ACC112 (cell line): Measurements from ENCODE around the gene EGFR.

Experiments used
- H2AFZ ChIP-seq: fragments of 200-600 bp; sonication (generic); one replicate; pipeline ENCODE4 v1.6.0; 2017; ENCODE audit warnings: antibody characterized with exemption, low read length; ENCODE audit not compliant: unreplicated experiment
- H3K27ac ChIP-seq: fragments of 200-600 bp; sonication (generic); 2 replicates; pipeline ENCODE4 v1.5.1; 2014; ENCODE audit warnings: low read depth, mild to moderate bottlenecking, antibody characterized with exemption, low read length, moderate library complexity
- H3K27me3 ChIP-seq: fragments of 200-600 bp; sonication (generic); 2 replicates; pipeline ENCODE4 v1.6.1; 2014; ENCODE audit warnings: mild to moderate bottlenecking, antibody characterized with exemption, low read length, moderate library complexity, mixed read lengths; ENCODE audit not compliant: insufficient read depth
- H3K36me3 ChIP-seq: fragments of 200-600 bp; sonication (generic); 2 replicates; pipeline ENCODE4 v1.6.1; 2016; ENCODE audit warnings: mild to moderate bottlenecking, antibody characterized with exemption, low read length, moderate library complexity, mixed read lengths; ENCODE audit not compliant: insufficient read depth
- H3K4me1 ChIP-seq: fragments of 200-600 bp; sonication (generic); one replicate; pipeline ENCODE4 v1.6.1; 2016; ENCODE audit warnings: low read length, mixed read lengths; ENCODE audit not compliant: insufficient read depth, unreplicated experiment, control insufficient read depth
- H3K4me3 ChIP-seq: fragments of 200-600 bp; sonication (generic); 2 replicates; pipeline ENCODE4 v1.5.1; 2014; ENCODE audit warnings: mild to moderate bottlenecking, low read depth, low read length
- H3K79me2 ChIP-seq: fragments of 200-600 bp; sonication (generic); one replicate; pipeline ENCODE4 v1.6.0; 2016; ENCODE audit warnings: low read length; ENCODE audit not compliant: control insufficient read depth, unreplicated experiment, insufficient read depth

The EGFR gene

DNA sequence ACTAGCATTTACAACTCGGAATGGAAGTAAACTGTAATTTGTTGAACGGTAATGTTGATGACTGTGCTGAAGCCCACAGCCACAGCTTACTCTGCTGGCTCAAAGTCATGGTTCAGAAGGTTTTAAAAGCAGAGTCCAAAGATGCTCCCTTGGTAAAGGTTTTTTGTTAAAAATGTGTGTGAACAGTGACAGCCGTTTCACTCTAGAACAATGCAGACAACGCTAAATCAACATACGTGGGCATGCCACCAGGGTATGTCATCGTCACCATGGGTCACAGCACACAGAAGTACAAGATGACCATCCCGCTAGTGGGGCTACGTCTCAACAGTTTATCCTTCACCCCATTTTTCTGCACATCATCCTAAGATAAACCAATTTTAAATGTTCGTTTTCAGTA lies 239.8 kb downstream of the EGFR start:
- Histone ChIP-seq H3K4me3 (no peak overlapping the region), H3K79me2 (no peaks in the 10 kb centered on the region), H3K36me3 (no peaks in the 10 kb centered on the region), H2AFZ (no peak overlapping the region), H3K27me3 (0 out of 2 replicates have a peak, but pooled peaks cover 4% of the 10 kb centered on the region), H3K27ac (no peak overlapping the region), H3K4me1 (no peaks in the 10 kb centered on the region)

DNA sequence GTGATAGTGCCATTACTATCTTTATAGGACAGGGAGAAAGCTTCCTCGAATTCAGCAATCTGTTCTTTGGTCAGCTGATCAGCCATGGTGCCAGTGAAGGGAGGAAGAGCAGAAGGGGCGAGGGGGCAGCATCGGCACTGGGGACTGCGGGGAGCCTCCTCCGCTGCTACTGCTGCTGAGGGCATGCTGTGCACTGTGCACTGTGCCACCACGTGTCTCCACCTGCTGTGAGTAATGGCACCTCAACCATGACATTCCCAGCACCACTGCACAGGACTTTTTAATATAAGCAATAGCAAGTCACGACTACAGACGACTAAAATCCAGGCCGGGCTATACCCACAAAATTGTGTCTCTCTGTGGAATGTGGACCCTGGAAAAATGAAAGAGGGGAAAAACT lies 241.4 kb downstream of the EGFR start:
- 0 out of 2 replicates have a peak, but pooled peaks cover 4% of the 10 kb centered on the region for H3K27me3 ChIP-seq
- H3K79me2 ChIP-seq, result no peaks in the 10 kb centered on the region
- H3K27ac ChIP-seq, result no peak overlapping the region
- no peak overlapping the region for H3K4me3 ChIP-seq
- H2AFZ ChIP-seq, result no peak overlapping the region
- H3K4me1 ChIP-seq, result no peaks in the 10 kb centered on the region
- no peaks in the 10 kb centered on the region for H3K36me3 ChIP-seq

- no peak overlapping the region for H3K27ac ChIP-seq
- H3K36me3 ChIP-seq, result no peaks in the 10 kb centered on the region
- no peaks in the 10 kb centered on the region for H3K79me2 ChIP-seq
- H3K27me3 ChIP-seq, result 0 out of 2 replicates have a peak, but pooled peaks cover 4% of the 10 kb centered on the region
- H3K4me1 ChIP-seq, result no peaks in the 10 kb centered on the region
- H2AFZ ChIP-seq, result no peak overlapping the region
- H3K4me3 ChIP-seq, result no peak overlapping the region
These were observed 242.0 kb downstream of the EGFR start for GRCh38 chr7:55260676-55261385.
